Erythroblast (primary cell): ENCODE data around the gene ADCK1.

Experiments
- GATA1 ChIP-seq: IDR thresholded peaks from 2 replicates; pipeline ENCODE4 v1.6.1; 2011; ENCODE audit warnings: low read depth, mild to moderate bottlenecking, control low read depth, low read length, moderate library complexity
- POLR2A ChIP-seq: IDR thresholded peaks from 2 replicates; pipeline ENCODE4 v1.6.1; 2011; ENCODE audit warnings: mild to moderate bottlenecking, low read length

DNA sequence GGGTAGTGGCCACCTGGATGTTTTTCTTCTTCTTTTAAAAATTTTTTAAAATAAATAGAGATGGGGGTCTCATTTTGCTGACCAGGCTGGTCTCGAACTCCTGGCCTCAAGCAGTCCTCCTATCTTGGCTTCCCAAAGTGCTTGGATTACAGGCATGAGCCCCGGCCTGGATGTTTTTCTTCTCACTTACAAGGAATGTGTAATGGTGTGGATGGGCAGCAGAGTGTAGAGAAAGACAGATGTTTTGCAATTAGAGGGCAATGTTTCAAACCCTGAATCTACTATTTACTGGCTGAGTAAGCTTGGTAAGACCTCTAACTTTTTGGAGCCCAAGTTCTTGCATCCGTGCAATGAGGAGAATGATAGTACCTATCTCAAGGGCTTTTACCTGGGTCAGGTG is 48.1 kb downstream of the ADCK1 start:
- TF ChIP-seq POLR2A, result no peak
- TF ChIP-seq GATA1, result no peak
